ENCODE data around the gene TCIRG1.
A peak's percentile ranks its signal among the peaks of the same experiment; 100 is the strongest.

Gene TCIRG1

GRCh38 chr11:68099474-68100405 is 60.9 kb downstream of the TCIRG1 start:
- Histone ChIP-seq H3K27ac (peak overlapping the region in 2 of 11 experiments; percentile 2 to 54; a peak in 2 of 22 replicates), H3K4me3 (no peak overlapping the region)

More at GRCh38 chr11:68099474-68100405, 60.9 kb downstream of the TCIRG1 start:
- peaks cover 0 to 14% (median 9%) of the 10 kb centered on the region in 11 experiments; a peak in 9 of 22 replicates for H3K9me3 ChIP-seq (replicated peaks in 1 of 11)
- TF ChIP-seq Cebpa-rat (IDR thresholded peaks at IDR 0.05): no peak
- peaks cover 9 to 87% (median 45%) of the 10 kb centered on the region in 11 experiments; a peak in 16 of 22 replicates for H4K20me1 ChIP-seq
- H3K27me3 ChIP-seq: no peaks in the 10 kb centered on the region
- peak overlapping the region in 7 of 11 experiments; percentile 7 to 41 (median 14); a peak in 6 of 22 replicates for H3K9ac ChIP-seq
- H3K4me1 ChIP-seq: peaks cover 20 to 32% (median 24%) of the 10 kb centered on the region in 10 experiments
- peak overlapping the region; percentile 26 to 71 (median 55) for H3K4me2 ChIP-seq
- peaks cover 11 to 43% (median 28%) of the 10 kb centered on the region in 11 experiments for H3K36me3 ChIP-seq
